HCT116 (cell line): Measurements from ENCODE around the gene NAA80. TPM values are rescaled to one million over a fixed set of nuclear protein-coding genes. Genes with fewer than 3 reads are reported as not detected.
A peak's percentile ranks its signal among the peaks of the same experiment; 100 is the strongest.

Source experiments
- ATAC-seq: fragments of 200-7000 bp; cut with Tn5 transposase; 2 replicates; pipeline ENCODE4 v1.9.1; 2020; ENCODE audit warnings: mild to moderate bottlenecking, moderate library complexity
- BruUV-seq: library from RNA; stranded (reverse); fragments of 400-500 nt; replicated peaks from 2 replicates; lab custom pipeline; 2021; lab: Mats Ljungman, UMichigan
- CTCF ChIA-PET: fragments of 300-600 bp; sonication (Branson Sonifier 250); formaldehyde crosslinking; loops from one replicate; lab custom pipeline; 2021; ENCODE audit warnings: antibody characterized with exemption; lab: Charles Lee
- POLR2A ChIA-PET: fragments of 300-600, 350-600 bp; sonication (Branson Sonifier 250); formaldehyde crosslinking; loops from one replicate; lab custom pipeline; 2021; ENCODE audit warnings: antibody characterized with exemption; lab: Charles Lee
- RAD21 ChIA-PET, 2 experiments: fragments of 300-600 bp; sonication (Branson Sonifier 250); formaldehyde crosslinking; loops; one replicate each; lab custom pipeline; 2023; ENCODE audit warnings: low total read pairs in 2 of 2; ENCODE audit not compliant: uncharacterized antibody in 2 of 2, unreplicated experiment in 2 of 2, low non-redundant PET in 1 of 2; lab: Charles Lee
- DNase-seq: peaks from one replicate; pipeline ENCODE4 v3.0.0-alpha.2; 2010; ENCODE audit warnings: low read depth, low spot score
- H2AFZ ChIP-seq: fragments of 200-600 bp; shearing (Covaris generic), sonication (generic); 2 replicates; pipeline ENCODE4 v1.6.1; 2017; ENCODE audit warnings: low read depth, mixed run types, mixed read lengths, antibody characterized with exemption, low read length; ENCODE audit not compliant: poor library complexity, severe bottlenecking
- H3K27ac ChIP-seq: 2 replicates; pipeline ENCODE4 v1.5.1; 2012; ENCODE audit warnings: low read depth, low read length
- H3K27me3 ChIP-seq: fragments of 200-600 bp; sonication (generic); 2 replicates; pipeline ENCODE4 v1.6.1; 2016; ENCODE audit warnings: mixed run types, low read length, mixed read lengths; ENCODE audit not compliant: insufficient read depth
- H3K36me3 ChIP-seq, 2 experiments: fragments of 200-500 bp in 1 of 2; fragments of 200-600 bp in 1 of 2; sonication (Bioruptor generic) in 1 of 2; sonication (generic) in 1 of 2; 2 replicates each; pipeline versions ENCODE4 v1.5.1 to v1.6.1; 2014 to 2016; ENCODE audit warnings: low read length in 2 of 2, inconsistent platforms in 1 of 2, mixed read lengths in 1 of 2, mixed run types in 1 of 2; ENCODE audit not compliant: insufficient read depth in 2 of 2, control insufficient read depth in 1 of 2
- H3K4me1 ChIP-seq, 2 experiments: fragments of 200-600 bp in 1 of 2; sonication (generic) in 1 of 2; 2 replicates each; pipeline versions ENCODE4 v1.5.1 to v1.6.1; 2012 to 2017; ENCODE audit warnings: low read length in 2 of 2, inconsistent platforms in 1 of 2, mild to moderate bottlenecking in 1 of 2, mixed read lengths in 1 of 2, mixed run types in 1 of 2, moderate library complexity in 1 of 2; ENCODE audit not compliant: insufficient read depth in 2 of 2, control insufficient read depth in 1 of 2
- H3K4me2 ChIP-seq: fragments of 200-600 bp; sonication (generic); 2 replicates; pipeline ENCODE4 v1.6.1; 2017; ENCODE audit warnings: mixed run types, low read length, mixed read lengths
- H3K4me3 ChIP-seq, 2 experiments: fragments of 200-600 bp in 1 of 2; sonication (generic) in 1 of 2; replicated peaks in 1 of 2; 2 replicates each; pipeline ENCODE4 v1.5.1; 2011 to 2016; ENCODE audit warnings: low read length in 2 of 2, control low read depth in 1 of 2, low read depth in 1 of 2, mild to moderate bottlenecking in 1 of 2, mixed read lengths in 1 of 2, mixed run types in 1 of 2
- H3K79me2 ChIP-seq: fragments of 200-600 bp; sonication (generic); 2 replicates; pipeline ENCODE4 v1.6.1; 2017; ENCODE audit warnings: mild to moderate bottlenecking, mixed run types, low read length, moderate library complexity, mixed read lengths; ENCODE audit not compliant: insufficient read depth
- H3K9ac ChIP-seq: fragments of 200-600 bp; sonication (generic); 2 replicates; pipeline ENCODE4 v1.6.1; 2016; ENCODE audit warnings: low read length, mixed read lengths
- H3K9me2 ChIP-seq: fragments of 200-600 bp; sonication (generic), shearing (Covaris generic); 2 replicates; pipeline ENCODE4 v1.6.1; 2017; ENCODE audit warnings: mixed run types, mild to moderate bottlenecking, moderate library complexity; ENCODE audit not compliant: insufficient read depth
- H3K9me3 ChIP-seq, 2 experiments: fragments of 200-500 bp in 1 of 2; fragments of 200-600 bp in 1 of 2; sonication (Bioruptor generic) in 1 of 2; sonication (generic) in 1 of 2; 2 replicates each; pipeline ENCODE4 v1.6.1; 2014 to 2017; ENCODE audit warnings: low read length in 2 of 2, mixed read lengths in 2 of 2, inconsistent platforms in 1 of 2, low read depth in 1 of 2, mild to moderate bottlenecking in 1 of 2, mixed run types in 1 of 2, moderate library complexity in 1 of 2; ENCODE audit not compliant: control insufficient read depth in 1 of 2, insufficient read depth in 1 of 2
- H4K20me1 ChIP-seq: fragments of 200-600 bp; sonication (generic), shearing (Covaris generic); 2 replicates; pipeline ENCODE4 v1.6.1; 2017; ENCODE audit warnings: mixed run types, mild to moderate bottlenecking, moderate library complexity; ENCODE audit not compliant: insufficient read depth
- CBX3 ChIP-seq: IDR thresholded peaks from 2 replicates; pipeline ENCODE4 v1.6.1; 2012; ENCODE audit warnings: low read depth
- POLR2A ChIP-seq: IDR thresholded peaks from 2 replicates; pipeline ENCODE4 v1.7.0; 2011; ENCODE audit warnings: borderline replicate concordance; ENCODE audit not compliant: insufficient read depth, insufficient read length; ENCODE audit errors: extremely low read depth
- POLR2AphosphoS5 ChIP-seq: IDR thresholded peaks from 2 replicates; pipeline ENCODE4 v1.6.1; 2011; ENCODE audit warnings: mild to moderate bottlenecking, low read depth, low read length, moderate library complexity
- intact Hi-C: fragments of 100-400 bp; cut with micrococcal nuclease; formaldehyde crosslinking; loops from 2 replicates; pipeline ENCODE4 v1.10.0; 2022
- total RNA-seq: library from RNA; stranded (reverse); gene quantifications from one replicate; pipeline ENCODE4 v1.2.1, GENCODE V29; 2021; ENCODE audit not compliant: unreplicated experiment
- TF ChIP-seq, protein P1 (sequence below), 3 experiments: fragments of 200-600 bp in 1 of 3; sonication (generic) in 1 of 3; IDR thresholded peaks in 2 of 3; conservative IDR thresholded peaks in 1 of 3; 2 replicates each; pipeline ENCODE4 v1.5.1; 2012 to 2017; ENCODE audit warnings: low read depth in 2 of 3, low read length in 2 of 3, antibody characterized with exemption in 1 of 3, borderline replicate concordance in 1 of 3, control low read depth in 1 of 3, mild to moderate bottlenecking in 1 of 3, mixed read lengths in 1 of 3, mixed run types in 1 of 3, moderate library complexity in 1 of 3; ENCODE audit not compliant: insufficient read depth in 1 of 3

NAA80 gene
- total RNA-seq, 1 experiment from 2014 or later: 21.3 TPM

DNA sequence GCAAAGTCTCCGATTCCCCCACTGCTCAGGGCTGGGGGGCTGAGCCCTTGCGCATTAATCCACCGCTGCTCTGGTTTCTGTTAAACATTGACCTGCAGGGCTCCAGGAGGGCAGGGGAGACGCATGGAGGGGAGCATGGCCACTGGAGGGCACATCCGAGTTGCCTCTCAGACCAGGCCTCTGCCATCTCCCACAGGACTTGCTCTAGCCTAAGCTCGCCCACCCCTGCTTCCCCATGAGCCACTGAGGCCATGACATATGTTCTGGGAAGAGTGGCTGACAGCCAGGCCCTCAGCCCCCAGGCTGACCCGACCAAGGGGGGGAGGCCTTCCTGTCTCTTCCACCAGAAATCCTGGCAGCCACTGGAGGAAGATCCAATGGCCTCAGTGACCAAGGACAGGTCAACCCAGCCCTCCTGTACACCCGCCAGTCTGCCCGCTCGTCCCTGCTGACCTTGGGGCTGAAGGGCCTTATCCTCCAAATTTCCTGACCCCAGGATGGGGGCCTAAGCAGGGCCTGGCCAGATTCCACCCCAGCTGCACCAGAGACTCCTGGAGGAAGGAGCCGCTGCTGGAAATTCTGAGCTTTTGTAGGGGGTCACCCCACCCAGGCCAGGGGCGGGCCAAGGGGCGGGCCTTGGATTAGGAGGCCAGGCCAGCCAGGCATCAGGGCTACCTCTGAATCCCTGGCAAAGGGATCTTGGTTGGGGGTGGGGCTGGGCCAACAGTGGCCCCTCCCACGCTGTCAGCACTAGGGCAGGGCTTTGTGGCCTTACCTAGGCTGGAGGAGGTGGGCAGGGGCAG is 4.0 kb upstream of the NAA80 start, which contains the start of gene HYAL1:
Gene HYAL1 (minus strand): TSS at position 562 of the 803 bp plus-strand sequence. CDS start 618 bp downstream, outside the sequence.
- peaks cover 21 to 47% of the 10 kb centered on the region in 2 experiments for H3K4me1 ChIP-seq
- intact Hi-C loops: loop anchor here (1.0 kb wide), 1 partner anchor 21 kb away; no protein-coding TSS in a partner anchor
- H3K36me3 ChIP-seq: no peaks in the 10 kb centered on the region
- RAD21 ChIA-PET: interaction anchor here in 1 of 2 experiments (0.6 kb wide), 1 partner anchor 21 kb away, joined by 3 read pairs; no protein-coding TSS in a partner anchor
- peak within 1 kb of the TSS; percentile 70 for H3K27ac ChIP-seq
- CTCF ChIA-PET: interaction anchor here (0.6 to 2.7 kb wide), 4 partner anchors 14 to 39 kb away, joined by 3 to 14 read pairs (median 6); no protein-coding TSS in a partner anchor
- peak within 1 kb of the TSS; percentile 27 to 37 for H3K4me3 ChIP-seq
- H3K27me3 ChIP-seq: no peaks in the 10 kb centered on the region
- POLR2A ChIA-PET: interaction anchor here (0.9 to 1.4 kb wide), 3 partner anchors 11 to 14 kb away, joined by 4 to 5 read pairs (median 4); partner anchors contain the start of gene IFRD2
- H3K9ac ChIP-seq: peak within 1 kb of the TSS; percentile 49
- H3K79me2 ChIP-seq: peaks cover 3% of the 10 kb centered on the region; the same call in 1 of the 2 replicates
- peak within 1 kb of the TSS; percentile 72 for H3K4me2 ChIP-seq
- H3K9me2 ChIP-seq: no peaks in the 10 kb centered on the region
- peak; percentile 41 for ATAC-seq
- peak; percentile 61 for DNase-seq
- TSS peak; percentile 65 for BruUV-seq
- no peaks in the 10 kb centered on the region for H4K20me1 ChIP-seq
- TF ChIP-seq POLR2AphosphoS5 (peak; percentile 83), POLR2A (peak; percentile 30), CBX3 (no peak)
- TF ChIP-seq, protein P1, sequence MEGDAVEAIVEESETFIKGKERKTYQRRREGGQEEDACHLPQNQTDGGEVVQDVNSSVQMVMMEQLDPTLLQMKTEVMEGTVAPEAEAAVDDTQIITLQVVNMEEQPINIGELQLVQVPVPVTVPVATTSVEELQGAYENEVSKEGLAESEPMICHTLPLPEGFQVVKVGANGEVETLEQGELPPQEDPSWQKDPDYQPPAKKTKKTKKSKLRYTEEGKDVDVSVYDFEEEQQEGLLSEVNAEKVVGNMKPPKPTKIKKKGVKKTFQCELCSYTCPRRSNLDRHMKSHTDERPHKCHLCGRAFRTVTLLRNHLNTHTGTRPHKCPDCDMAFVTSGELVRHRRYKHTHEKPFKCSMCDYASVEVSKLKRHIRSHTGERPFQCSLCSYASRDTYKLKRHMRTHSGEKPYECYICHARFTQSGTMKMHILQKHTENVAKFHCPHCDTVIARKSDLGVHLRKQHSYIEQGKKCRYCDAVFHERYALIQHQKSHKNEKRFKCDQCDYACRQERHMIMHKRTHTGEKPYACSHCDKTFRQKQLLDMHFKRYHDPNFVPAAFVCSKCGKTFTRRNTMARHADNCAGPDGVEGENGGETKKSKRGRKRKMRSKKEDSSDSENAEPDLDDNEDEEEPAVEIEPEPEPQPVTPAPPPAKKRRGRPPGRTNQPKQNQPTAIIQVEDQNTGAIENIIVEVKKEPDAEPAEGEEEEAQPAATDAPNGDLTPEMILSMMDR (IDR thresholded peaks at IDR 0.05 in 2 of 3, conservative IDR thresholded peaks at IDR 0.05 in 1 of 3; ENCODE audit: borderline replicate concordance in 1 of 3, insufficient read depth in 1 of 3, low read depth in 2 of 3, low read length in 2 of 3): peak in 2 of 3 experiments; percentile 35 to 46; a peak in 4 of 6 replicates
- H3K9me3 ChIP-seq: no peaks in the 10 kb centered on the region
- no peak within 1 kb of the TSS for H2AFZ ChIP-seq
